Pons (tissue), 1 donor: ENCODE data around the gene INHBE.
"Not testable (repeated sequence)": the region's sequence is repeated elsewhere in the genome, so short reads cannot be mapped to it uniquely, and the experiment has no call there.

ENCODE experiments used
- DNase-seq: peaks from one replicate; pipeline ENCODE4 v3.0.0-alpha.2; 2016; ENCODE audit warnings: low spot score

INHBE gene

GRCh38 chr12:57476162-57476992, 21.3 kb downstream of the INHBE start:
- no peak for DNase-seq

- no peak for DNase-seq
These were observed 22.0 kb downstream of the INHBE start for GRCh38 chr12:57476993-57477709.

- no peak for DNase-seq
These were observed 22.9 kb downstream of the INHBE start for GRCh38 chr12:57477710-57478681.

- DNase-seq = no peak
These were observed 23.9 kb downstream of the INHBE start for GRCh38 chr12:57479043-57479375.

GRCh38 chr12:57479376-57480115, 24.4 kb downstream of the INHBE start, which contains the start of gene ARHGAP9:
Gene ARHGAP9, minus strand, starts transcription at chr12:57479866. Its CDS starts 460 bp downstream, at chr12:57479406.
- no peak for DNase-seq

- no peak for DNase-seq
These were observed 26.6 kb downstream of the INHBE start for GRCh38 chr12:57481671-57482070.

GRCh38 chr12:57483466-57483865, 28.4 kb downstream of the INHBE start:
- DNase-seq = no peak

- no peak for DNase-seq
These were observed 30.6 kb downstream of the INHBE start for GRCh38 chr12:57485695-57486094.

DNA sequence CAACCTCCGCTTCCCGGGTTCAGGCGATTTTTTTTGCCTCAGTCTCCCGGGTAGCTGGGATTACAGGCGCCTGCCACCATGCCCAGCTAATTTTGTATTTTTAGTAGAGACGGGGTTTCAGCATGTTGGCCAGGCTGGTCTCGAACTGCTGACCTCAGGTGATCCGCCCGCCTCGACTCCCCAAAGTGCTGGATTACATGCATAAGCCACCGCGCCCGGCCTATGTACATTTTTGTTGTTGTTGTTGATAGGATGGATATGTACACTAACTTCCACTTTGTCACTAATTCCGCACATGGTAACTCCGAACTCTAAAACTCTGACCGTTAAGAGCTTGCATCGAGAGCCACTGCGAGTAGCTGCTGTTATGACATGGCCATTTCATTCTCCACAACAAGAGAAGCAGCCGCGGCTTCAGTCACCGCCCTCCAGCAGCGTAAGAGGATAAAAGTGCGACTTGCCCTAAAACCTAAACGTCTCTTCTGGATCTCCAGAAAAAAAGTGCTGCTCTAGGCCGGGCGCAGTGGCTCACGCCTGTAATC, 32.0 kb downstream of the INHBE start:
- no peak for DNase-seq

DNA sequence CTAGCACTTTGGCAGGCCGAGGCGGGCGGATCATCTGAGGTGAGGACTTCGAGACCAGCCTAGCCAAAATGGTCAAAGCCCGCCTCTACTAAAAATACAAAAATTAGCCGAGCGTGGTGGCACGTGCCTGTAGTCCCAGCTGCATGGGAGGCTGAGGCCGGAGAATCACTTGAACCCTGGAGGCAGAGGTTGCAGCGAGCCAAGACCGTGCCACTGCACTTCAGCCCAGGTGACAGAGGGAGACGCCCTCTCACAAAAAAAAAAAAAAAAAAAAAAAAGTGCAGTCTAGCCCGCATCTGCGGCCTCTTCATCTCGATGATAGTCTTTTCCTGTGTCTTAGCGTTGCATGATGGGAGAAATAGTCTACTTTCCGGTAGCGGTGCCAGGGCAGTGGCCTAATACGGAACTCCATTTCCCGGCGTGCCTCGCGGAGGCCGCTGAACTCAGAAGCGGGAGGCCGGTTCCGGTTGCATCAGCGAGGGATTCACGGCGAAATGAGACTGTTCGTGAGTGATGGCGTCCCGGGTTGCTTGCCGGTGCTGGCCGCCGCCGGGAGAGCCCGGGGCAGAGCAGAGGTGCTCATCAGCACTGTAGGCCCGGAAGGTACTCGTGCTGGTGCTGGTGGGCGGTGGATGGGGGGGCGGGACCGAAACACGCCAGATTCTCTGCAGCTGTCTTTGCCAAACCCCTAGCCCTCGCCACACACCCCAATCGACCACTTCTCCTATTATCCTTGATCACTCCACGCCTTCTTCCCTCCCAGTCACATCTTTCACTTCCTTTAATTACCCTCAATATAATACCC, 32.7 kb downstream of the INHBE start, which contains the start of gene MARS1:
TSS of gene MARS1 (plus strand) at position 472 of the 805 bp plus-strand sequence. CDS start at position 495, 23 bp downstream.
- DNase-seq = peak; percentile 98

DNA sequence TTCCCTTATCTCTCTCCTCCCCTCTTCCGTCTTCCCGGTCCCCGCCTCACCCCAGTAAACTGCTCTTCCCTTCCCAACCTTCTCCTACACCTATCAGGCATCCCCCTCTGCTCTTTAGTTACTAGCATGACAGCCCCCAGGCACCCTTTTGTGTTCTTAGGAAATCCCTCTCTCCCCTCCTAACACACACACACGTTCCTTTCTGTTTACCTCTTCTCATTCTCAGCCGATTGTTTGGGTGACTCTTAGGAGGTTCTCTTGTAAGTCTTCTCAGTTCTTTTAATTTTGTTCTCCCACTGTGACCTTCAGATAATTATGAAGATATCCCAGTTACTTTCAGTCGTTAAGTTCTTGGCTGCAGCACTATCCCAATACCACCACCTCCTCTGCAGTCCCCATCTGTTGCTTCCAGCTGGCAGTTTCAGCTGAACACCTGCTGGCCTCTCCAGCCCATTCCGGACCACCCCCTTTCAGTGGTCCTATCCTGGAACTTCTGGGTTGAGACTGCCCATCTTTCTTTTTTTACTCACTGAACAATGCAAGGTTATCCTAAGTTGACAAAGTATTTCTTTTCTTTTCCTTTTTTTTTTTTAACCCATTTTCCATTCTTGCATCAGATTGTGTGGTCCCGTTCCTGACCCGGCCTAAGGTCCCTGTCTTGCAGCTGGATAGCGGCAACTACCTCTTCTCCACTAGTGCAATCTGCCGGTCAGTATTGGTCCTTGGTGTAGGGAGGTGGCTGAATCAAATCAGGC, 33.5 kb downstream of the INHBE start:
- no peak for DNase-seq

DNA sequence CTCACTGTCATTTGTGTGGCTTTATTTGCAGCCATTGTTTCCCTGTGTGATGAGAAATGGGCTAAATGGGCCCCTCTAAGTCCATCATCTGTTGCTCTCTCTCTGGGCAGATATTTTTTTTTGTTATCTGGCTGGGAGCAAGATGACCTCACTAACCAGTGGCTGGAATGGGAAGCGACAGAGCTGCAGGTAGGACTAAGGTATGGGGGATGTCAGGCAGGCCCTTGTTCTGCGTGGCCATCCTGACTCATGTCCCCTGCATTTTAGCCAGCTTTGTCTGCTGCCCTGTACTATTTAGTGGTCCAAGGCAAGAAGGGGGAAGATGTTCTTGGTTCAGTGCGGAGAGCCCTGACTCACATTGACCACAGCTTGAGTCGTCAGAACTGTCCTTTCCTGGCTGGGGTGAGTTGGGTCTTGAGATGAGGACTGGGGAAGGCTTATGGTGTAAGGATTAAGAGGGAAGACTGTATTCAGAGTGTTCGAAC, 34.1 kb downstream of the INHBE start:
- DNase-seq = no peak

GRCh38 chr12:57490126-57490525, 35.0 kb downstream of the INHBE start:
- no peak for DNase-seq

DNA sequence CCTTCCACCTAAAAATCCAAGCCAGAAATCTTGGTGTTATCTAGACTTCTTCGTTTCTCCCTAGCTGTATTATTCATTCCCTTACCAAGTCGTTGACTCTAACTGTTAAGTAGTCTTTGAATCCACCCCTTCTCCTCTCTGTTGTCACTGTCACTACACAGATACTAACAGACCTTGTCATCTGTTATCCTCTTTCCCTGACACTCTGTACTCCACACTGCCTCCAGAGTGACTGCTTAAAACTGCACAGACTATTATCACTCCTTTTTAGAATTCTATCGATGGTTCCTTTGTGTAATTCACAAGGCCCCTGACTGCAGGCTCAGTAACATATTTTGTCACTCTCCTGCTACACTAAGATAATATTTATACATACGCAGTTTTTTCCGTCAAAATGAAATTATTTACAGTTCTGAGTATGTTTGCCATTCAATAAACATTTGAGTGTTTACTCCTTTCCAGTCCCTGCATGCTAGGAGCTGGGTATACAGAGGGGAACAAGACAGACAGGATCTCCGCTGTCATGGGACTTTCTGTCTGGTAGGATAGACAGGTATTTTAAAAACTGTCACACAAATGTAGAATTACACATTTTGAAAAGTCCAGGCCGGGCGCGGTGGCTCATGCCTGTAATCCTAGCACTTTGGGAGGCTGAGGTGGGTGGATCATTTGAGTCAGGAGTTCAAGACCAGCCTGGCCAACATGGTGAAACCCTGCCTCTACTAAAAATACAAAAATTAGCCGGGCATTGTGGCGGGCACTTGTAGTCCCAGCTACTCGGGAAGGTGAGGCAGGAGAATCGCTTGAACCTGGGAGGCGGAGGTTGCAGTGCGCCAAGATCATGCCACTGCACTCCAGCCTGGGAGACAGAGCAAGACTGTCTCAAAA, 36.5 kb downstream of the INHBE start:
- DNase-seq = no peak

DNA sequence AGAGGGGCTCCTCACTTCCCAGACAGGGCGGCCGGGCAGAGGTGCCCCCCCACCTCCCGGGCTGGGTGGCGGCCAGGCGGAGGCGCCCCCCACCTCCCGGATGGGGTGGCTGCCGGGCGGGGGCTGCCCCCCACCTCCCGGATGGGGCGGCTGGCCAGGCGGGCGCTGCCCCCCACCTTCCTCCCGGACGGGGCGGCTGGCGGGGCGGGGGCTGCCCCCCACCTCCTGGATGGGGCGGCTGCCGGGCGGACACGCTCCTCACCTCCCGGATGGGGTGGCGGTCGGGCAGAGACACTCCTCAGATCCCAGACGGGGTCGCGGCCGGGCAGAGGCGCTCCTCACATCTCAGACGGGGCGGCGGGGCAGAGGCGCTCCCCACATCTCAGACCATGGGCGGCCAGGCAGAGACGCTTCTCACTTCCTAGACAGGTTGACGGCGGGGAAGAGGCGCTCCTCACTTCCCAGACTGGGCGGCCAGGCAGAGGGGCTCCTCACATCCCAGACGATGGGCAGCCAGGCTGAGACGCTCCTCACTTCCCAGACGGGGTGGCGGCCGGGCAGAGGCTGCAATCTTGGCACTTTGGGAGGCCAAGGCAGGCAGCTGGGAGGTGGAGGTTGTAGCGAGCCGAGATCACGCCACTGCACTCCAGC, 40.1 kb downstream of the INHBE start:
- not testable (repeated sequence) for DNase-seq

GRCh38 chr12:57496822-57497221, 41.7 kb downstream of the INHBE start:
- no peak for DNase-seq

- DNase-seq = no peak
These were observed 42.4 kb downstream of the INHBE start for GRCh38 chr12:57497223-57498131.
